Panc1 (cell line): ENCODE measurements around the gene CFP.

Experiments
- POLR2AphosphoS5 ChIP-seq: IDR thresholded peaks from 2 replicates; pipeline ENCODE4 v1.6.1; 2012; ENCODE audit warnings: mild to moderate bottlenecking, low read depth, low read length, moderate library complexity
- TF ChIP-seq, protein P1 (sequence below): fragments of 450-650 bp; IDR thresholded peaks from 2 replicates; pipeline ENCODE4 v1.5.1; 2017; ENCODE audit warnings: mild to moderate bottlenecking

DNA sequence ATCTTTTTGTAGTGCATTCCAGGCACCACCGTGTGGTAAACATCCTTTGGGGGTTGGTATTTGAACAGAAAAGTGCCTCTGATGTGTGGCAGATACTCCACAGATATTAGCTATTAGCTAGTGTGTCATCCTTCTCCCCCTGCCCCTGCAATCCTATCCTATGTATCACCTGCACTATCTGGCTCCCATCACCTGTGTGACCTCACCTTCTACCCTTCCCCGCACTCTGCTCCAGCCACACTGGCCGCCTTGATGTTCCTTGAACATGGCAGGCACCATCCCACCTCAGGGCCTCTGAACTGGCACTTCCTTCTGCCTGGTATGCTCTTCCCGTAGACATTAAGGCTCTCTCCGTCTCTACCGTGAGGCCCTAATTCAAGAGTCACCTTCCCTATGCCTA, 16.9 kb upstream of the CFP start:
- TF ChIP-seq, protein P1, sequence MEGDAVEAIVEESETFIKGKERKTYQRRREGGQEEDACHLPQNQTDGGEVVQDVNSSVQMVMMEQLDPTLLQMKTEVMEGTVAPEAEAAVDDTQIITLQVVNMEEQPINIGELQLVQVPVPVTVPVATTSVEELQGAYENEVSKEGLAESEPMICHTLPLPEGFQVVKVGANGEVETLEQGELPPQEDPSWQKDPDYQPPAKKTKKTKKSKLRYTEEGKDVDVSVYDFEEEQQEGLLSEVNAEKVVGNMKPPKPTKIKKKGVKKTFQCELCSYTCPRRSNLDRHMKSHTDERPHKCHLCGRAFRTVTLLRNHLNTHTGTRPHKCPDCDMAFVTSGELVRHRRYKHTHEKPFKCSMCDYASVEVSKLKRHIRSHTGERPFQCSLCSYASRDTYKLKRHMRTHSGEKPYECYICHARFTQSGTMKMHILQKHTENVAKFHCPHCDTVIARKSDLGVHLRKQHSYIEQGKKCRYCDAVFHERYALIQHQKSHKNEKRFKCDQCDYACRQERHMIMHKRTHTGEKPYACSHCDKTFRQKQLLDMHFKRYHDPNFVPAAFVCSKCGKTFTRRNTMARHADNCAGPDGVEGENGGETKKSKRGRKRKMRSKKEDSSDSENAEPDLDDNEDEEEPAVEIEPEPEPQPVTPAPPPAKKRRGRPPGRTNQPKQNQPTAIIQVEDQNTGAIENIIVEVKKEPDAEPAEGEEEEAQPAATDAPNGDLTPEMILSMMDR, result no peak
- no peak for TF ChIP-seq POLR2AphosphoS5
